Esophagus muscularis mucosa (tissue), 4 donors: ENCODE results near the gene POMT2.

Source experiments
- EP300 ChIP-seq: sonication (generic); formaldehyde crosslinking; IDR thresholded peaks from one replicate; pipeline ENCODE4 v1.6.1; 2017; ENCODE audit warnings: antibody characterized with exemption
- POLR2A ChIP-seq: fragments of 450-650 bp; IDR thresholded peaks from one replicate; pipeline ENCODE4 v1.6.1; 2017; ENCODE audit warnings: antibody characterized with exemption, moderate library complexity, mild to moderate bottlenecking, low read depth
- POLR2AphosphoS5 ChIP-seq, 2 donors: sonication (generic); formaldehyde crosslinking; IDR thresholded peaks; one replicate each; pipeline ENCODE4 v1.6.1; 2017; ENCODE audit warnings: antibody characterized with exemption in 2 of 2
- TF ChIP-seq, protein P1 (sequence below), 3 experiments: fragments of 200-600 bp in 2 of 3; fragments of 450-650 bp in 1 of 3; sonication (generic) in 2 of 3; IDR thresholded peaks; one replicate each; pipeline ENCODE4 v1.5.1; 2017 to 2019; ENCODE audit warnings: antibody characterized with exemption in 3 of 3, mild to moderate bottlenecking in 2 of 3, moderate library complexity in 1 of 3

DNA sequence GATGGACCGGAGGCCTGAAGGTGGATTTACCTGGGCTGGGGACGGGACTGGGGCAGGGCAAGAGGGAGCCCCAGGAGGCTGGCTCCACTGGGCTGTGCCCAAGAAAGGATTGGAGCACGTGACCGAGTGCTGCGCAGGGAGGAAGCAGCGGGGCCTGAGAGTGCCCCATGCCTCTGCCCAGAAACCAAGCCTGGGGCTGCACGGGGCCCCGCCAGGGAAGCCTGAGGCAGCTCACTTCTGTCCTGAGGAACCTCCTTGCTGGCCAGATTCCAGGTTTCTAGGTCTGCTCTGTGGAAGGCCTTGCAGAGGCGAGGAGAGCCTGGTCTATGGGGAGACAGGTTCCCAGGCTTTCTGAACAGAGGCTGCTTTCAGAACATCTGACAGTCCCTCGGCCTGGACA lies 60.1 kb downstream of the POMT2 start:
- TF ChIP-seq, protein P1, sequence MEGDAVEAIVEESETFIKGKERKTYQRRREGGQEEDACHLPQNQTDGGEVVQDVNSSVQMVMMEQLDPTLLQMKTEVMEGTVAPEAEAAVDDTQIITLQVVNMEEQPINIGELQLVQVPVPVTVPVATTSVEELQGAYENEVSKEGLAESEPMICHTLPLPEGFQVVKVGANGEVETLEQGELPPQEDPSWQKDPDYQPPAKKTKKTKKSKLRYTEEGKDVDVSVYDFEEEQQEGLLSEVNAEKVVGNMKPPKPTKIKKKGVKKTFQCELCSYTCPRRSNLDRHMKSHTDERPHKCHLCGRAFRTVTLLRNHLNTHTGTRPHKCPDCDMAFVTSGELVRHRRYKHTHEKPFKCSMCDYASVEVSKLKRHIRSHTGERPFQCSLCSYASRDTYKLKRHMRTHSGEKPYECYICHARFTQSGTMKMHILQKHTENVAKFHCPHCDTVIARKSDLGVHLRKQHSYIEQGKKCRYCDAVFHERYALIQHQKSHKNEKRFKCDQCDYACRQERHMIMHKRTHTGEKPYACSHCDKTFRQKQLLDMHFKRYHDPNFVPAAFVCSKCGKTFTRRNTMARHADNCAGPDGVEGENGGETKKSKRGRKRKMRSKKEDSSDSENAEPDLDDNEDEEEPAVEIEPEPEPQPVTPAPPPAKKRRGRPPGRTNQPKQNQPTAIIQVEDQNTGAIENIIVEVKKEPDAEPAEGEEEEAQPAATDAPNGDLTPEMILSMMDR (IDR thresholded peaks at IDR 0.05): no peak
- TF ChIP-seq POLR2AphosphoS5 (IDR thresholded peaks at IDR 0.05): no peak
- TF ChIP-seq EP300: no peak
- no peak for TF ChIP-seq POLR2A
